KG1 (cell line): ENCODE measurements around the gene BRDT.
"Not testable (repeated sequence)": the region's sequence is repeated elsewhere in the genome, so short reads cannot be mapped to it uniquely, and the experiment has no call there.

Source experiments
- DNase-seq: peaks from one replicate; lab custom pipeline; 2025; lab: John Stamatoyannopoulos, UW

Gene BRDT

GRCh38 chr1:91993256-91993655, 44.1 kb downstream of the BRDT start:
- DNase-seq = no peak

- DNase-seq = peak; percentile 38
Measured at GRCh38 chr1:91997607-91998195, 48.5 kb downstream of the BRDT start.

GRCh38 chr1:92004129-92004528, 54.9 kb downstream of the BRDT start:
- DNase-seq = no peak

- no peak for DNase-seq
Measured at GRCh38 chr1:92013923-92014322, 64.7 kb downstream of the BRDT start.

GRCh38 chr1:92016720-92017316, 67.6 kb downstream of the BRDT start:
- DNase-seq = no peak

- no peak for DNase-seq
Measured at GRCh38 chr1:92017656-92018055, 68.5 kb downstream of the BRDT start.

- not testable (repeated sequence) for DNase-seq
Measured at GRCh38 chr1:92026042-92026441, 76.8 kb downstream of the BRDT start.

GRCh38 chr1:92026806-92027205, 77.6 kb downstream of the BRDT start:
- DNase-seq = no peak

- no peak for DNase-seq
Measured at GRCh38 chr1:92029241-92029922, 80.2 kb downstream of the BRDT start.

- DNase-seq = no peak
Measured at GRCh38 chr1:92030656-92031107, 81.5 kb downstream of the BRDT start.

GRCh38 chr1:92031281-92032110, 82.3 kb downstream of the BRDT start:
- DNase-seq = no peak

- DNase-seq = no peak
Measured at GRCh38 chr1:92037400-92037799, 88.2 kb downstream of the BRDT start.

GRCh38 chr1:92038695-92039346, 89.6 kb downstream of the BRDT start:
- DNase-seq = no peak

GRCh38 chr1:92040971-92041370, 91.8 kb downstream of the BRDT start:
- no peak for DNase-seq

- DNase-seq = no peak
Measured at GRCh38 chr1:92043621-92044020, 94.4 kb downstream of the BRDT start.

- no peak for DNase-seq
Measured at GRCh38 chr1:92045766-92046495, 96.7 kb downstream of the BRDT start.

- no peak for DNase-seq
Measured at GRCh38 chr1:92051948-92052347, 102.7 kb downstream of the BRDT start.
